Neural progenitor cell (in vitro differentiated cells): Measurements from ENCODE around the gene WDTC1. TPM values are rescaled to one million over a fixed set of nuclear protein-coding genes. Genes with fewer than 3 reads are reported as not detected.
A peak's percentile ranks its signal among the peaks of the same experiment; 100 is the strongest.

ENCODE experiments used
- DNase-seq: peaks from one replicate; pipeline ENCODE4 v3.0.0-alpha.2; 2016; ENCODE audit warnings: low spot score
- H2AFZ ChIP-seq: fragments of 200-600 bp; sonication (generic); replicated peaks from 2 replicates; pipeline ENCODE4 v1.6.1; 2016; ENCODE audit warnings: antibody characterized with exemption
- H3F3A ChIP-seq: fragments of 200-600 bp; sonication (generic); 2 replicates; pipeline ENCODE4 v1.6.1; 2016; ENCODE audit warnings: antibody characterized with exemption, low read depth
- H3K27ac ChIP-seq: fragments of 200-600 bp; sonication (generic); 2 replicates; pipeline ENCODE4 v1.5.1; 2016; ENCODE audit warnings: mild to moderate bottlenecking
- H3K27me3 ChIP-seq: fragments of 200-600 bp; sonication (generic); 2 replicates; pipeline ENCODE4 v1.6.1; 2016; ENCODE audit warnings: mild to moderate bottlenecking, moderate library complexity
- H3K36me3 ChIP-seq: fragments of 200-600 bp; sonication (generic); 2 replicates; pipeline ENCODE4 v1.5.1; 2016
- H3K4me1 ChIP-seq: fragments of 200-600 bp; sonication (generic); 2 replicates; pipeline ENCODE4 v1.6.1; 2016; ENCODE audit warnings: mixed run types
- H3K4me2 ChIP-seq: fragments of 200-600 bp; sonication (generic); 2 replicates; pipeline ENCODE4 v1.6.1; 2016
- H3K4me3 ChIP-seq: fragments of 200-600 bp; sonication (generic); 2 replicates; pipeline ENCODE4 v1.5.1; 2016
- H3K79me2 ChIP-seq: fragments of 200-600 bp; sonication (generic); 2 replicates; pipeline ENCODE4 v1.6.1; 2016; ENCODE audit warnings: low read depth
- H3K9ac ChIP-seq: fragments of 200-600 bp; sonication (generic); 2 replicates; pipeline ENCODE4 v1.6.1; 2016
- H3K9me3 ChIP-seq: fragments of 200-600 bp; sonication (generic); 2 replicates; pipeline ENCODE4 v1.5.1; 2016; ENCODE audit warnings: low read depth
- H4K20me1 ChIP-seq: fragments of 200-600 bp; sonication (generic); 2 replicates; pipeline ENCODE4 v1.6.1; 2016; ENCODE audit warnings: low read depth
- H3K27ac Mint-ChIP-seq: 3 replicates; pipeline ENCODE4 v1.8.0; 2021; ENCODE audit warnings: mixed read lengths
- H3K27me3 Mint-ChIP-seq: 2 replicates; pipeline ENCODE4 v1.8.0; 2022; ENCODE audit warnings: low read depth, mild to moderate bottlenecking, inconsistent platforms, moderate library complexity, mixed read lengths; ENCODE audit not compliant: insufficient read depth
- H3K36me3 Mint-ChIP-seq: 3 replicates; pipeline ENCODE4 v1.8.0; 2021; ENCODE audit warnings: mixed read lengths
- H3K4me1 Mint-ChIP-seq: 3 replicates; pipeline ENCODE4 v1.8.0; 2021; ENCODE audit warnings: mixed read lengths
- H3K4me3 Mint-ChIP-seq: 3 replicates; pipeline ENCODE4 v1.8.0; 2021; ENCODE audit warnings: mild to moderate bottlenecking, moderate library complexity, mixed read lengths
- H3K9me3 Mint-ChIP-seq: 3 replicates; pipeline ENCODE4 v1.8.0; 2020; ENCODE audit warnings: mixed read lengths
- EZH2 ChIP-seq: fragments of 200-600 bp; sonication (generic); IDR thresholded peaks from 2 replicates; pipeline ENCODE4 v1.6.1; 2017; ENCODE audit warnings: antibody characterized with exemption, mild to moderate bottlenecking, moderate library complexity
- EZH2phosphoT487 ChIP-seq: fragments of 200-600 bp; sonication (generic); IDR thresholded peaks from 2 replicates; pipeline ENCODE4 v1.6.1; 2017; ENCODE audit warnings: antibody characterized with exemption
- total RNA-seq: library from RNA; depleted of rRNA; stranded (reverse); fragments of >200 nt; gene quantifications from 2 replicates; pipeline ENCODE4 v1.2.3, GENCODE V29; 2015; ENCODE audit warnings: low replicate concordance
- TF ChIP-seq, protein P1 (sequence below): fragments of 200-600 bp; sonication (generic); IDR thresholded peaks from 2 replicates; pipeline ENCODE4 v1.5.1; 2017; ENCODE audit warnings: antibody characterized with exemption, mild to moderate bottlenecking

The WDTC1 gene
- total RNA-seq, 1 donor from 2014 or later = 17.8 TPM

GRCh38 chr1:27299385-27300271 is 65.2 kb downstream of the WDTC1 start:
- H3K27me3 Mint-ChIP-seq = peaks cover 4% of the 10 kb centered on the region
- Histone ChIP-seq H3K27me3 (no peaks in the 10 kb centered on the region), H3K4me3 (no peak overlapping the region), H3K9me3 (no peaks in the 10 kb centered on the region), H3K9ac (no peak overlapping the region), H3K27ac (peak overlapping the region; percentile 47), H3K79me2 (no peaks in the 10 kb centered on the region), H3F3A (peaks cover 23% of the 10 kb centered on the region), H3K4me2 (peak overlapping the region; percentile 25), H3K4me1 (peaks cover 26% of the 10 kb centered on the region), H4K20me1 (no peaks in the 10 kb centered on the region), H3K36me3 (no peaks in the 10 kb centered on the region), H2AFZ (no peak overlapping the region)
- H3K4me3 Mint-ChIP-seq = peak overlapping the region; percentile 57
- no peak for TF ChIP-seq EZH2
- TF ChIP-seq, protein P1, sequence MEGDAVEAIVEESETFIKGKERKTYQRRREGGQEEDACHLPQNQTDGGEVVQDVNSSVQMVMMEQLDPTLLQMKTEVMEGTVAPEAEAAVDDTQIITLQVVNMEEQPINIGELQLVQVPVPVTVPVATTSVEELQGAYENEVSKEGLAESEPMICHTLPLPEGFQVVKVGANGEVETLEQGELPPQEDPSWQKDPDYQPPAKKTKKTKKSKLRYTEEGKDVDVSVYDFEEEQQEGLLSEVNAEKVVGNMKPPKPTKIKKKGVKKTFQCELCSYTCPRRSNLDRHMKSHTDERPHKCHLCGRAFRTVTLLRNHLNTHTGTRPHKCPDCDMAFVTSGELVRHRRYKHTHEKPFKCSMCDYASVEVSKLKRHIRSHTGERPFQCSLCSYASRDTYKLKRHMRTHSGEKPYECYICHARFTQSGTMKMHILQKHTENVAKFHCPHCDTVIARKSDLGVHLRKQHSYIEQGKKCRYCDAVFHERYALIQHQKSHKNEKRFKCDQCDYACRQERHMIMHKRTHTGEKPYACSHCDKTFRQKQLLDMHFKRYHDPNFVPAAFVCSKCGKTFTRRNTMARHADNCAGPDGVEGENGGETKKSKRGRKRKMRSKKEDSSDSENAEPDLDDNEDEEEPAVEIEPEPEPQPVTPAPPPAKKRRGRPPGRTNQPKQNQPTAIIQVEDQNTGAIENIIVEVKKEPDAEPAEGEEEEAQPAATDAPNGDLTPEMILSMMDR = no peak
- no peak for TF ChIP-seq EZH2phosphoT487
- H3K9me3 Mint-ChIP-seq = no peaks in the 10 kb centered on the region
- H3K36me3 Mint-ChIP-seq = peaks cover 19% of the 10 kb centered on the region
- peaks cover 26% of the 10 kb centered on the region for H3K4me1 Mint-ChIP-seq
- peak overlapping the region; percentile 92 for H3K27ac Mint-ChIP-seq
- peak; percentile 78 for DNase-seq

DNA sequence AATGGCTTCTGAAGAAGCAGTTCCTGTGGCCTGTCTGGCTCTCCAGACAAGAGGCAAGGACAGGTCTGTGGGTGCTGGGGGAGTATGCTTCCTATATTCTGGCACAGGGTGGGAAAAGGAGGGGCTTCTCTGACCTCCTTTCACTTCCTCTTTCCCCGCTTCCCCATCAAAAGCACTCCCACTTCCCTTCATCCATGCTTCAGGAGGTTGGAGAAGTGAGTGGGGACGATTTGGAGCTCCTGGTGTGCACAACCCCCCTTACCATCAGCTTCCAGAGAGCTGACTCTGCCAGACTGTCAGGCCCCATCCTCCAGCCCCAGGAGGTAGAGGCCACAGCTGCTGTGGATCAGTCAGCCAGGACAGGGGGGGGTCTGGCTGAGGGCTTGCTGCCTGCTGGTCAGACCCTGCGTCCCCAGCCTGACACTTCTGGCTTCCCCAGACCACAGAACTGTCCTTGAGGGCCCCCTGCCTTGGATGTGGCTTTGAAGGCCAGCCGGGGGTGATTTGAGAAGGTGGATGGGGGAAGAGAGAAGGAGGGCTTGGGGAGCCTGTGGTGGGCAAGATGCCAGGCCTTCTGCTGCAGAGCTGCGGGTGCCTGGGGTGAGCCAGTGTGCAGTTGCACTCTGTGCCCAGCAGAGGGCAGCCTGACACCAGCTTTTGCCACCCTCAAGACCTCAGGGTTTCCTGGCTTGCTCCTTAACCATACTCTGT is 66.1 kb downstream of the WDTC1 start:
- TF ChIP-seq, protein P1 = peak; percentile 91
- no peak for TF ChIP-seq EZH2
- Histone ChIP-seq H2AFZ (no peak overlapping the region), H3K4me3 (no peak overlapping the region), H3K9me3 (no peaks in the 10 kb centered on the region), H4K20me1 (no peaks in the 10 kb centered on the region), H3K9ac (no peak overlapping the region), H3F3A (peaks cover 29% of the 10 kb centered on the region), H3K36me3 (no peaks in the 10 kb centered on the region), H3K27ac (no peak overlapping the region), H3K4me1 (peaks cover 26% of the 10 kb centered on the region), H3K4me2 (no peak overlapping the region), H3K27me3 (no peaks in the 10 kb centered on the region), H3K79me2 (no peaks in the 10 kb centered on the region)
- Mint-ChIP-seq H3K36me3 (peaks cover 19% of the 10 kb centered on the region), H3K27ac (peak overlapping the region; percentile 89), H3K4me1 (peaks cover 28% of the 10 kb centered on the region), H3K9me3 (no peaks in the 10 kb centered on the region), H3K27me3 (peaks cover 4% of the 10 kb centered on the region), H3K4me3 (no peak overlapping the region)
- peak; percentile 85 for DNase-seq

DNA sequence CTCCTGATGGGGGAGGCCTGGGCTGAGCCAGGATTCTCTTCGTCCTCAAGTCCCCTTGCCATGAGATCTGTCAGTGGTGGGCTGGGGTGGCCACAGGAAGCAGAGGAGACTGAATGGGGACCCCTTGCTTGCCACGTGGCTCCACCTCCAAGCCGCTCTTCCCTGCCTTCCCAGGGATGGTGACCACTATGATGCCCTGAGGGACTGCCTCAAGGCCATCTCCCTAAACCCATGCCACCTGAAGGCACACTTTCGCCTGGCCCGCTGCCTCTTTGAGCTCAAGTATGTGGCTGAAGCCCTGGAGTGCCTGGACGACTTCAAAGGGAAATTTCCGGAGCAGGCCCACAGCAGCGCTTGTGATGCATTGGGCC is 66.6 kb downstream of the WDTC1 start:
- Histone ChIP-seq H3K9me3 (no peaks in the 10 kb centered on the region), H3K79me2 (no peaks in the 10 kb centered on the region), H3K4me2 (no peak overlapping the region), H3K27ac (no peak overlapping the region), H3K4me3 (no peak overlapping the region), H3F3A (peaks cover 34% of the 10 kb centered on the region), H3K4me1 (peaks cover 30% of the 10 kb centered on the region), H4K20me1 (no peaks in the 10 kb centered on the region), H3K27me3 (no peaks in the 10 kb centered on the region), H2AFZ (no peak overlapping the region), H3K9ac (no peak overlapping the region), H3K36me3 (no peaks in the 10 kb centered on the region)
- H3K4me3 Mint-ChIP-seq = no peak overlapping the region
- peaks cover 19% of the 10 kb centered on the region for H3K36me3 Mint-ChIP-seq
- no peaks in the 10 kb centered on the region for H3K9me3 Mint-ChIP-seq
- TF ChIP-seq, protein P1 = no peak
- no peak for TF ChIP-seq EZH2phosphoT487
- no peak for TF ChIP-seq EZH2
- peaks cover 4% of the 10 kb centered on the region for H3K27me3 Mint-ChIP-seq
- peak overlapping the region; percentile 89 for H3K27ac Mint-ChIP-seq
- DNase-seq = no peak
- peaks cover 33% of the 10 kb centered on the region for H3K4me1 Mint-ChIP-seq
